Measurements from ENCODE around the gene PAK1.
A peak's percentile ranks its signal among the peaks of the same experiment; 100 is the strongest.

The PAK1 gene

DNA sequence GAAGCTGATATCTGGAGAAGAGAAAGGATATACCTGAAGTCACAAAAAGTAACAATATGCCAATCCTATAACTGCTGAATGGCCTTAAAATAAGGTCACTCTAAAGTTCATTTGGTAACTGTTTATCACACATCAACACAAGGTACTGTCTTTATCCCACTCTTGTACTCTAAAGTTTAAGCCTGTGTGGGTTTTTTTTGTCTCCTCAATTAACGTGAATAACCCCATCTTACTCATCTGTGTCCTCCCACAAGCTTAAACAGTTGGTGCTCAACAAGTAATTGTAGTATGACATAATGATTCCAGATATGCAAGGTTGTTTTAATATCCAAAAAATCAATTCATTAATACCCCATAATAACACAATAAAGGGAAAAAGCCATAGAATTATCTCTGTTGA is 42.1 kb downstream of the PAK1 start:
- DNase-seq: no peak

DNA sequence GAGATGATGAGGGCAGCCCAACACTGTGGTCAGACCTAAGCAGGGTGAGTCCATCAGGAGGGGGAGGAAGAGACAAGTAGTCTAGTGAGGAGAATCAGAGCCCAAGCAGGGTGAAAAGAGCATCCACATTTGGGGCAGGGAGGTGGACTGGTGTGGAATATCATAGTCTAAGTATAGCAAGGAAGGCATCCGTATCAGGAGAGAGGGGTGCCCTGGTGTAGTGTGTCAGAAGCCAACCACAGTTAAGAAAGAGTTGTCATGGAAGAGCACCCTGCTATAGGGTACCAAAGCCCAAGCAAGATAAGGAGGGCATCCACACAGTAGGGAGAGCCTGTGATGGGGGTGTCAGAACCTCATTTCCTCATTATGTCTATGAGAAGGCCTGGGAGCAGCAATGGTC is 45.3 kb downstream of the PAK1 start:
- DNase-seq: no peak

DNA sequence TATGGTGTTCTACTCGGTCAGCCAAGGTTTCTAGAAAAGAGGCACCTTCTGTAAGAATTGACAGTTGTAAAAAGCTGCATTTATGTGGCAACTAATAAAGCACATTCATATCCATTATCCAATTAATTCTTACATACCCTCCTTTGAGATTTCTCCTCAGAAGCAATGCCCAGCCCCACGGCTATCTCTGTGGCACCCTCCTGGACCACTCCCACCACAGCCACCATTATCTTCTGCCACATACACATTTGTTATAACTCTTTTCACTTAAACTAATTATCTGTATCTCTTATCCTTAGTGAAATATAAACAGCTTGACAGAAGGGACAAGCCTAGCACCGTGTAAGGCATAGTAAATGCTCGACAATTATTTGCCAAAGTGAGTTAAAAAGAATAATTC is 48.5 kb downstream of the PAK1 start:
- DNase-seq: no peak

DNA sequence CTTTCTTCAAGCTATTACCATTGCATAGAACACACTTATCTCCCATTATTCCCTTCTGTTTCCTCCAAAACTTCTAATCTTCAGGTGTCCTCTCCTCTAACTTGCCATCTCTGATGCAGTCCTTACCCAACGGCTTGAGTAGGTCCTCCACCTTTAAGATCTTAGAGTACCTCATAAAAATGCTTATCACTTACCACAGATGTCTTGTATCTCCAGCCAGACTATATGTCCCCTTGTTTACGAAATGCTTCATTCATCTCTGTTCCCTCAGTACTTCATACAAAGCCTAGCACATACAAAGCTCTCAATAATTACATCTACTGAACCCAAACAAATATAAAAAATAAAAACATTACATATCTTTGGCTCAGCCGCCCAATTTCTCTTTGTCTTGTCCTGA is 49.2 kb downstream of the PAK1 start:
- peak in 1 of 2 experiments; percentile 12 for DNase-seq

DNA sequence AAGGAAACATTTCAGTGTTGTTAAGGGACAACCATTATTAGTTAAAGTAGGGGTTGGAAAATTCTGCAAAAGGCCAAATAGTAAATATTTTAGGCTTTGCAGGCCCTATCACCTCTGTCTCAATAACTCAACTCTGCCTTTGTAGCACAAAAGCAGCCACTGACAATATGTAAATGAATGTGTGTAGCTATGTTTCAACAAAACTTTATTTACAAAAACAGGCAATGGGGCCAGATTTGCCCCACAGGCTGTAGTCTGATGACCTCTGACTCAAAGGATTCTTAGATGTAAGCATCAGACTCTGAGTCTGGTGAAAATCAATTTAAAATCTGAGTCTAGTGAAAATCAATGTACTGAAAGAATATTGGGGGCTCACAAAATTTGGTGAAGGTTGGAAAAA is 50.3 kb downstream of the PAK1 start:
- DNase-seq: no peak

DNA sequence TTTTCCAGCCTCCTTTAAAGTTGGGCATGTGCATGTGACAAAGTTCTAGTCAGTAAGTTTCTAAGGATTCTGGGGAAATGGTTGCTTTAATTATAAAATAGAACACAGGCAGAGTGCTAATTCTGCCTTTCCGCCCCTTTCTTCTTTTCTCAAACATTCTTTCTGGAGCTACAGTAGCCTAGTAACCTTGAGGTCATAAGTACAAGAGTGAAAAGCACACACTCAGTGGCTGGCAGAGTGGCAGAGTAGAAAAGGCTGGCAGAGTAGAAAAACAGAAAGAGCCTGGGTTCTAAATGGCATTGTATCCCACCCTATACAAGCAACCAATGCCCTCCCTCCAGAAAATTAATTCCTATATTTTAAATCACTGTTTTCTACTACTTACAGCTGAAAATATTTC is 51.2 kb downstream of the PAK1 start:
- no peak for DNase-seq

DNA sequence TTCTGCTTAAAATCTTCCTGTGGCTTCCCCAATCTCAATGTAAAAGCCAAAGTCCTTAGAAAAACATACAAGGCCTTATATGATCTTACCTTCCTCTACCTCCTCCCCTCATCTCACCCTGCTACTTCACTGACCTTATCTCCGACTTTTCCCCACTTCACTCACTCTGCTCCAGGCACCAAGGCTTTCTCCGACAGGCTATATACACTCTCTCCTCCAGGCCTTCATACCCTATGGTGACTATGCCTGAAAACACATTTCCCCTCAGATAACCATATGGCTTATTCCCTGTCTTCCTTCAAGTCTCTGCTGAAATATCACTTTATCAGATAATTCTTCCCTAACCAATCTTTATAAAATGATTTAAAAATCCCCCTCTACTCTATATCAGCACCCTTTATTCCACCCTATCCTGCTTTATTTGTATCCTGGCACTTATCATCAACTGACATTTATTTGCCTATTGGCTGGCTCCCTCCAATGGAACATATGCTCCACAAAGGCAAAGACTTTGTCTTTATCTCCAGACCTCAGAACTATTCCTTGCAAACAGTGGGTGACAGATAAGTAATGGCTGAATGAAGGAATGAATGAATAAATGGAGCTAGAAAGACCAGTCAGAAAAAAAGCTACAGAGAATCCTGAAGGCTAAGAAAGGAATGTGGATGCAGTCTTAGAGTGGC is 52.7 kb downstream of the PAK1 start:
- no peak for DNase-seq

DNA sequence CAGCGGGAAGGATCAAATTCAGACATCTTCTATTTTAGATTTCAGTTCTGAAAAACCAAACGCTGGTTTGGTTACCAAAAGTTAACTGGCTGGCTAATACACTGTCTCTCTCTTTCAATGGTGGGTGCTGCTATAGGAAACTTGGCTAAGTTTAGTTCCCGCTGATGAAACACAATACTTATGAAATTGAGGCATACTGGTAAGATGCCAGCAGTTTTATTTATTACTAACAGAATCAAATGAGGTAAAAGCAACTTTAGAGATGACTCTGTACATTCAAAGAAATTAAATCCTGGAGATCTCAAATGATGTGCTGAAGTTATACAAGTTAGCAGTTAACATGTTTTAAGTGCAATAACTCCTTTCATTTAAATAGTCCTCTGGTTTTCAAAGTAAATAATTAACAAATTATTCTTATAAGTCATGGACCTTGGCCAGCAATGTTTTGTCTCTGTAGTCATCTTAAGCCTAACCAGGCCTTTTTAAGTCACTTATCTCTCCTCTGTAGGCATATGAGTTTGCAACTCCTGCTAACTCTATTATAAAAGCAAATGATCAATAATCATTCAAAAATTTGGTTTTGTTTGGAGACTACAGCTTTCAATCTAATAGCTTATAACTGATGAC is 54.8 kb downstream of the PAK1 start:
- DNase-seq: no peak

DNA sequence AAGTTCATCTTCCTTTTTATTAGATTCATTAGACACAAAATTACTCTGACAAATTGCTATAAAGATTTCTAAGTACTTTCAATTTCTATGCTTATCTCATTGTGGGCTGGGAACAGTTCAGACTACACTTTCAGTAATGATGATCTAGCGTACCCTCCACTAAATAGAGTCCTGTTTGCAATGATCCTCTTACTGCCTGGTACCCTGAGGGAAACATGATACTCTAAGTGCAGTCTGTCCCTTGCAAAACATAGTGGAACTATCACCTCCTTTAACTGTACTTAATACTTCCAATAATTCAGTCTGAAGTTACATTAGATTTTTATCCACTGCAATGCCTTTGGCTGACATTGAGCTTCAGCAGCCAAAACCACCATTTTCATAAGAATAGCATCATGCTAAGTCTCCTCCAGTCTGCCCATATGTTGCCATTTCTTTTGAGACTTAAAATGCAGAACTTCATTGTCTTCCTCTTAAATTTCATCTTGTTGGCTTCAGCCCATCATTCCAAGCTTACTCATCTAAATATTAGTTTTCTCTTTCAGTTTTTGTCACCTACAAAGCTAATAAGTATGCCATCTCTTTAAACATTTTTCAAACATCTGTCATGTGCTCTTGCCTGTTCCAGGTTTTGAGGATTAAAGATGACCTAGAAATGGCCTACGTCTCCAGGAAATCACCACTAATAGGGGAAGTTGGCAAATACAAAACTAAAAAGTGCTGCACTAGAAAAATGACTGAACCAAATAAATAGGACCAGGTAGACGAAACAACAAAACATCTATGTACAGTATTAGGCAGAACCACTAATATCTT is 55.5 kb downstream of the PAK1 start:
- DNase-seq: peak in 1 of 2 experiments; percentile 60

DNA sequence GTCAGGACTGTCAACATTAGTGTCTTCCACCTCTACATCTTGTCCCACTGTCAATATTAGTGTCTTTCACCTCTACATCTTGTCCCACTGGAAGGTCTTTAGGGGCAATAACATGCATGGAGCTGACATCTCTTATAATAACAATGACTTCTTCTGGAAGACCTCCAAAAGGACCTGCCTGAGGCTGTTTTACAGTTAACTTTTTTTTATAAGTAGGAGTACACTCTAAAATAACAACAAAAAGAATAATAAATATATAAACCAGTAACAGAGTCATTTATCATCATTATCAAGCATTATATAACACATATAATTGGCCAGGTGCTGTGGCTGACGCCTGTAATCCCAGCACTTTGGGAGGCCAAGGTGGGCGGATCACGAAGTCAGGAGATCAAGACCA is 57.5 kb downstream of the PAK1 start:
- DNase-seq: no peak

DNA sequence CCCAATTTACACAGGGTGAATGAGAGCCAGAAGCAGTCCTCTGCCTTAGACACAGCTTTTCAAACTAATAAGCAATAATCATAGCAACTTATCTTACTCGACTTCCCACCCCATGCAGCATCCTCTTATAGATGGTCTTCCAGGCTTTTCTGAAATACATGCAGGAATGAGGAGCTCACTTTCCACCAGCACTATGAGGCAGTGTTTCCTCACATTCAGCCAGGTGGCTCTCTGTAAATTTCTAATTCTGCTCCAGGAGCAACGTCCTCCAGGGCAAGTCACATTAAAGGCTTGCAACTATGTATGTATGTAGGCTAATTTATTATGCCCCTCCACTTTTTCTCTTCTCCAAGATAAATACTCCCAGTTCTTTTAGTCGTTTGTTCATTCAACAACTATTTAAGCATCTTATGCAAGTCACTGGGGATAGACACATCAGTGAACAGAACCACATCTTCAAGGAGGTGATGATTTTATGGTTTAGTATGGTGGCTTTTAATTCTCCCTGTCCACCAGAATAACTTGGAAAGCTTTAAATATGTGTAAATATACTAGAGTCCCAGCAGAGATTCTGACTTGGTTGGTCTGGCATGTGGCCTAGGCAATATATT is 59.9 kb downstream of the PAK1 start:
- no peak for DNase-seq

DNA sequence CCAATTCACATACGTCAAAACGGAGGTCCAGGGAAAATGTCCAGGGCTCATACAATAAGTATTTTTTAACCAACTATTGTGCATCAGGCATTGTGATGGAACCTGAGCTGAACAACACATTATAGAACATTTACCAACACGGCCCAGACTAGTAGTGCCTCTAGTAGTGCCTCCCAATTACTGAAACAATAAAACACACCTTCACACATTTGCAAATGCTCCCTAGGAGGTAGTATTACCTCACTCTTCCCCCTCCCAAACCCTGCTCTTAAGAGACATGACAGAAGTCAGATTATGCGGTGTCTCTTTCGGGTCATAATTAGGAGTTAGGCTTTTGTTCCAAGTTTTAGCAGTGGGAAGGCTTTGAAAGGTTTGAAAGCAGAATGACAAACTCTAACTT is 61.1 kb downstream of the PAK1 start:
- DNase-seq: peak in 1 of 2 experiments; percentile 13

DNA sequence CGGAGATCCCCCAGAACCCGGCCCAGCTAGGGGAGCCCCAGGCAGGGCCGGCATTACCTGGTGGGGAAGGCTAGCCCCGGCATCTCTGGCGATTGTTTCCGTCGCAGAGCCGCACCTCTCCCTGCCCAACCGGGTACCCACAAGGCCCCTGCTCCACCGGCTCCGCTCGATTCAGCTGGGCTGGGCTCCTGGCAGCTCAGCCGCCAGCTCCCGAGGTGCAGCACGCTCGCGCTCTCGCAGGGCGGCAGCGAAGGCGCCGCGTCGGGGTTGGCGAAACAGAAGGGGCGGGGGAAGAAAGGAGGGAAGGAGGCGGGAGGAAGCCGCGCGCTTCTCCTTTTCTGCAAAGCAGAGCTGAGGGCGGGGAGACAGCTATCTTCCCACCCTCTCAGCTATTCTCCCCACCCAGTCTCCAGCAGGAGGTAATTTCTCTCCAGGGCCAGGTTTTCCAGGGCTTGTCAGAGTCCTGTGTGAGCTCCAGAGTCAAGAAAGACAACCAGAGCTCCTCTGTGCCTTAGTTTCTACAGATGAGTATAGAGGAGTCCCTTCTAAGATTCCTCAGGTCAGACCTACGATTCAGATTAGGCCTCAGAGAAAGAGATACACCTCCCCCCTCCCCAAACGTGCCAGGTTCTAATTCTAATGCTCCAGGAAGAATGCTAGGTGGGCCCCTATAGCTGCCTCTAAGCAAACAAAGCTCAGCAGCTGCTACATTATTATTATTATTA is 62.0 kb downstream of the PAK1 start:
- peak; percentile 26 to 74 for DNase-seq

DNA sequence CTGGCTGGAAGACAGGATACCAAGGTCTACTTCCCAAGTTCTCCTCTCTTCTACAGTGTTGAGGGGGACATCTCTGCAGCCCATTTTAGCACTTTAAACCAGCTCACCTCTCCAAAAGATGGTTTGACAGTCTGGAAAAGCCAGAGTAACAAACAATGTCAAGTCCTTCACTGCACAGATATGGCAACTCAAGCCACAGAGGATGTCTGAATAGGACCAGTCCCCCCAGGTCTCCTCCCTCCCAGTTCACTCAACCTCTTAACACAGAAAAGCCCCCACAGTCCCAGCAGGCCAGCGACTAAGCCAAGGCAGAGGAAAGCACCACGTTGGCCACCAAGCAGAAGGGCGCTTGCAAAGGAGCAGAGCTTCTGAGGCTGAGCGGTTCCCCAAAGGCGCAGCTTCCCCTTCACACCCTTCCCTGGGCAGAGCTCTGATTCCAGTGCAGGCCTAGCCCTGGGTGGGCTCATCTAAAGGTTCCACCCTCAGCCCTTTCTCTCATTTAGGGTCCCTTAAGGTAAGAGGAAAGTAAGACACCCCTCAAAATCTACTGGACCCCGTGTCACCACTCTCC is 62.7 kb downstream of the PAK1 start:
- peak in 1 of 2 experiments; percentile 6 for DNase-seq

DNA sequence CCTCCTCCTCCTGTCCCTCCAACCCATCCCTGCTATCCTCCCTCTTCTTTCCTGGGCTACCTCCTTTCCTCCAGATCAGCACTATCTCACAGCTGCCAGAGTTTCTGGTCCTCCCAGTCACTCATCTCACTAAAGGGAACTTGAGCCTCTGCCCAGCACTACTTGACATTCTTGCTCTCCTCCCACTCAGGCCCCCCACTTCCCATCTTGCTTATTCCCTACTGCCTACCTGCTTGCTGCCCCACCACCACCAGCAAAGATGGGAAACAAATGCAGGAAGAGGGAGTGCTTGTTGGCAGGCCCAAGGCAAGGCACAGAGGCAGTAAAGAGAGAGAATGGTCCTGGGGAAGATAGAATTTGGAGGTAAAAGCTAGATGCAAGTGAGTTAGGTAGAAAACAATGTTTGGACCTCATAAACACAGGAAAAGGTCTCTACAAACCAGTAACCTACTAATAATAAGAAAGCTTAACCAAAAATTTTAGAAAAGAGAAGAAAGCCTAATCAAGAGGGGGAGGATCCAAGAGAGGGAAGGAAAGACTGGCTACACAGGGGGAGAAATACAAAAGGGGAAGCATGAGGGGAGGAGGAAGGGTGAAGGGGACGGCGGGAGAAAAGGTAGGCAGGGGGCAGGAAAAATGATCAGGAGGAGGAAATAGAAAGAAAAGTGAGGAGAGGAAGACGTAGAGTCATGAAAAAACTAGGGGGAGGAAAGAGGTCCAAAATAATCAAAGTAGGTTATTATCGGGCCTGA is 63.6 kb downstream of the PAK1 start:
- DNase-seq: no peak

DNA sequence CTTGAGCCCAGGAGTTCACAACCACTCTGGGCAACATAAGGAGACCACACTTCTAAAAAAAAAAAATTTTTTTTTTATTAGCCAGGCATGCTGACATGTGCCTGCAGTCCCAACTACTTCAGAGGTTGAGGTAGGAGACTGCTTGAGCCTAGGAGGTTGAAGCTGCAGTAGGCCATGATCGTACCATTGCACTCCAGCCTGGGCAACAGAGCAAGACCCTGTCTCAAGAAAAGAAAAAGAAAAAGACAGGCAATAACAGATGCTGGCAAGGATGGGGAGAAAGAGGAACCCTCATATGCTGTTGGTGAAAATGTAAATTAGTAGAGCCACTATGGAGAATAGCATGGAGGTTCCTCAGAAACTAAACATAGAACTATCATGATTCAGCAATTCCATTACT is 64.8 kb downstream of the PAK1 start:
- no peak for DNase-seq

DNA sequence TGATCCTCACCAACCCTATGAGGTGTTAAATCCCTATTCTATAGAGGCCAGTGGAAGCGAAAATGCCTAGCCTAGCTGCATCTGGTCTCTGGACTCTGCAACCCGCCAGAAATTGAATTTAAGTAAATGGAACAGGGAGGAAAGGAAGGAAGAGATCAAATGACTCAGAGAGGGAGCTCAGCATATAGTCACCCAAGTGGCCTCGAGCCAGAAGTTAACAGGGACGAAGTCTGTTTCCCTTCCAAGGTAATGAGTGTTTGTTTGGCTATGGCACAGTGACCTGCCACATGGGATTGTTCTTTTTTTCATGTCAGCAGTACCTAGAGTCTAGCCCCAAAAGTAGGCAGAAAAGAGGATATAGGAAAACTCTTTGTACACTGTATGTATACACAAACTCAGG is 66.3 kb downstream of the PAK1 start:
- peak in 1 of 2 experiments; percentile 9 for DNase-seq

DNA sequence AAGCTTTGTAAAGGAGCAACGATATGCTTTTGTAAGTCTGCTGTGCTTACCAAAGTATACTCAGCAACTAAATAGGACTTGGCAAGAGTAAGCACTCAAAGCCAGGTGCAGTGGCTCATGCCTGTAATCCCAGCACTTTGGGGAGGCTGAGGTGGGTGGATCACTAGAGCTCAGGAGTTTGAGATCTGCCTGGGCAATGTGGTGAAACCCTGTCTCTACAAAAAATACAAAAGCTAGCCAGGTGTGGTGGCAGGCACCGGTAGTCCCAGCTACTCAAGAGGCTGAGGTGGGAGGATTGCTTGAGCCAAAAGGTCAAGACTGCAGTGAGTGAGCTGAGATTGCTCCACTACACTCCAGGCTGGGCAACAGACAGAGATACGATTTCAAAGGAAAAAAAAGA is 67.5 kb downstream of the PAK1 start:
- no peak for DNase-seq

DNA sequence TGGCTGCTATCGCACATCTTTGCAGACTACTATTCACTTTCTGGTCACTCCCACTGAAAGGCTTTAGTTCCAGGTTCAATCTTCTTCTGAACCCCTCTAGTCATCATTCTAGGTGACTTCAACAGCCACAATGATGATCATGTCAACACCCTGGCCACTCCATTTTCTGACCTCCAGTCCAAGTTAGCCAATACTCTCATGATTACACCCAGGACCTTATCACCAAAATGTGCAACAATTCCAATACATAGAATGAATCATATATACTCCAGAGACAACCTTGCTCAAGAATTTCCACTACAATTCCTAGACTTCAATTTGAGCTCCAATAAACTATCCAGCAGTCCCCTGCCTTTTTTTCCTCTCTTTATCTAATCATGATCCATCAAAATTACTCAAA is 70.7 kb downstream of the PAK1 start:
- no peak for DNase-seq

DNA sequence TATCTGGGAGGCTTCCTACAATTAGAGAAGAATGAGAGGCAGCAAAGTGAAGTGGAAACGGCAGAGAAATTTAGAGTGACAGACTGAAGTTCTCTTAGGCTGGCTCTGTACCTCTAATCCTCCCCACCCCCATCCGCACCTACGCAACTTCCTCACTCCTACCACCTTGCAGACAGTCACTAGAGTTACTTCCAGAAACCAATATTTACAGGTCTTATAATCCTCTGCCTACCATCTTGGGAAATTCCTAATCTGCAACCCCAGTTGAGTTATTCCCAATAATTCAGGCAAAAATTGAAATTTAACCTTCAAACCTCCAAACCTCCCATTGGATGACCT is 71.7 kb downstream of the PAK1 start:
- DNase-seq: peak; percentile 24 to 72

DNA sequence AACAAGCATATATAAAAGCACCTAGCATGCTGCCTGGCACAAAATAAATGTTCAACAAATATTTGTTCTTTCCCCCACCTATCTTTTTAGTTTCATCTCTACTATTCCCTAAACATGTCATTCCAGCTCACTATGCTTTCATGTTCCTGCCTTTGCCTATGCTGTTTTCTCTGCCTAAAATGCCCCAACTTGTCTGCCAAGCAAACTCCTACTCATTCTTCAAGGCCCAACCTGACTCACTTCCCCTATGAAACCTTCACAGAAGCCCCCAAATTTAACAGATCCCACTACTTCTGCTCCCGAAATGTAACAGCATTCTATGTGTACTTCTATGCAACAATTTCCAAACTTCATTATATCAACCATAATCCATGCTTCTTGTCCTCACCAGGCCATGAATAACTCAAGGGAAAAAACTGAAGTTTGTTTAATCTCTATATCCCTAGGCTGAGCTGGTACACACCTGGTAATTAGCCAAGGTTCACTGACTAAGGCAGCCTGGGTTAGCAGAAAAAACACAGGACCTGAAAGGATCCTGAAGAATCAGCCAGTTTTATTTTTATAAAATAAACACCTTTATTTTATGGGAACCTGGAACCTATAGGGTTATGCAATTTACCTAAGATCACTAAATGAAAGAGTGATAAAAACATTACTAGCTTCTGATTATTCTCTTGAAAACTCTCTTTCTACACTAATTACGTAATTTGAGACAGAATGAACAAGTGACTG is 72.2 kb downstream of the PAK1 start:
- peak; percentile 20 to 58 for DNase-seq

All from NCI-H524 (cell line).